GM18499 (cell line): ENCODE measurements around the gene CFTR.

ENCODE experiments used
- ATAC-seq: cut with Tn5 transposase; IDR thresholded peaks from one replicate; pipeline ENCODE4 v1.9.1; 2021; ENCODE audit warnings: moderate number of reproducible peaks; ENCODE audit not compliant: insufficient read depth, unreplicated experiment

CFTR gene

GRCh38 chr7:117639966-117640365 lies 160.1 kb downstream of the CFTR start:
- no peak for ATAC-seq

- ATAC-seq, result no peak
These were observed 160.6 kb downstream of the CFTR start for GRCh38 chr7:117640465-117640864.

GRCh38 chr7:117645481-117646165 lies 165.8 kb downstream of the CFTR start:
- no peak for ATAC-seq

- no peak for ATAC-seq
These were observed 168.5 kb downstream of the CFTR start for GRCh38 chr7:117648203-117648866.

- no peak for ATAC-seq
These were observed 173.3 kb downstream of the CFTR start for GRCh38 chr7:117652943-117653680.

- ATAC-seq, result no peak
These were observed 175.0 kb downstream of the CFTR start for GRCh38 chr7:117654780-117655179.

- ATAC-seq, result no peak
These were observed 177.0 kb downstream of the CFTR start for GRCh38 chr7:117656806-117657205.

- ATAC-seq, result no peak
These were observed 179.7 kb downstream of the CFTR start for GRCh38 chr7:117659531-117660011.

- no peak for ATAC-seq
These were observed 181.5 kb downstream of the CFTR start for GRCh38 chr7:117661328-117661727.

- ATAC-seq, result no peak
These were observed 184.2 kb downstream of the CFTR start for GRCh38 chr7:117664047-117664446.

- no peak for ATAC-seq
These were observed 185.5 kb downstream of the CFTR start for GRCh38 chr7:117665368-117665767.

GRCh38 chr7:117666031-117666430 lies 186.2 kb downstream of the CFTR start:
- ATAC-seq, result no peak

GRCh38 chr7:117666689-117667088 lies 186.9 kb downstream of the CFTR start:
- no peak for ATAC-seq

- no peak for ATAC-seq
These were observed 187.6 kb downstream of the CFTR start for GRCh38 chr7:117667456-117667855.

- no peak for ATAC-seq
These were observed 190.0 kb downstream of the CFTR start for GRCh38 chr7:117669818-117670217.

- no peak for ATAC-seq
These were observed 192.6 kb downstream of the CFTR start for GRCh38 chr7:117672453-117672852.

GRCh38 chr7:117673367-117673766 lies 193.5 kb downstream of the CFTR start:
- no peak for ATAC-seq

- no peak for ATAC-seq
These were observed 194.0 kb downstream of the CFTR start for GRCh38 chr7:117673839-117674238.

GRCh38 chr7:117674617-117675016 lies 194.8 kb downstream of the CFTR start:
- no peak for ATAC-seq

- ATAC-seq, result no peak
These were observed 195.9 kb downstream of the CFTR start for GRCh38 chr7:117675497-117676435.
